Esophagus (tissue), 2 donors: ENCODE results near the gene SH3BP5L. TPM values are rescaled to one million over a fixed set of nuclear protein-coding genes. Genes with fewer than 3 reads are reported as not detected.
"Not testable (repeated sequence)": the region's sequence is repeated elsewhere in the genome, so short reads cannot be mapped to it uniquely, and the experiment has no call there.

ENCODE experiments used
- H3K27ac ChIP-seq, 2 donors: one replicate each; pipeline ENCODE4 v1.5.1; 2013; ENCODE audit warnings: low read depth in 2 of 2, mild to moderate bottlenecking in 2 of 2, inconsistent platforms in 1 of 2, low read length in 1 of 2, moderate library complexity in 1 of 2
- H3K27me3 ChIP-seq, 2 donors: one replicate each; pipeline ENCODE4 v1.6.1; 2013; ENCODE audit warnings: low read length in 2 of 2, control low read depth in 1 of 2, mild to moderate bottlenecking in 1 of 2; ENCODE audit not compliant: insufficient read depth in 2 of 2, control insufficient read depth in 1 of 2
- H3K36me3 ChIP-seq, 2 donors: one replicate each; pipeline ENCODE4 v1.6.1; 2013; ENCODE audit warnings: low read length in 1 of 2; ENCODE audit not compliant: control insufficient read depth in 2 of 2, insufficient read depth in 2 of 2
- H3K4me1 ChIP-seq, 2 donors: one replicate each; pipeline ENCODE4 v1.6.1; 2013; ENCODE audit warnings: low read length in 1 of 2; ENCODE audit not compliant: control insufficient read depth in 2 of 2, insufficient read depth in 2 of 2
- H3K4me3 ChIP-seq, 2 donors: one replicate each; pipeline ENCODE4 v1.5.1; 2013; ENCODE audit warnings: low read length in 2 of 2, mild to moderate bottlenecking in 2 of 2, low read depth in 1 of 2, moderate library complexity in 1 of 2
- H3K9me3 ChIP-seq, 2 donors: one replicate each; pipeline ENCODE4 v1.6.1; 2013; ENCODE audit warnings: mild to moderate bottlenecking in 2 of 2, low read depth in 1 of 2, low read length in 1 of 2, moderate library complexity in 1 of 2; ENCODE audit not compliant: control insufficient read depth in 2 of 2, insufficient read depth in 1 of 2
- WGBS, 2 donors: extraction: QIAGEN DNeasy Blood & Tissue Kit; methylation state at CpG; one replicate each; pipeline ENCODE4 v1.1.7; 2013; 5-methylcytosine and 5-hydroxymethylcytosine counted together
- polyA plus RNA-seq, 2 donors: library from polyadenylated mRNA; stranded (reverse); fragments of 200-250 nt; gene quantifications; one replicate each; pipeline ENCODE4 v1.2.3, GENCODE V29; 2013
- donor health status: healthy with polysubstance abuse.
- donor health status: Bipolar disorder and iron deficiency.

SH3BP5L gene
- polyA plus RNA-seq, 2 donors: 18.2 to 34.3 TPM

- H3K9me3 ChIP-seq: no peaks in the 10 kb centered on the region
- H3K4me3 ChIP-seq: no peak overlapping the region
- H3K4me1 ChIP-seq: peaks cover under 1 to 9% of the 10 kb centered on the region in 2 donors
- H3K27me3 ChIP-seq: no peaks in the 10 kb centered on the region
- peaks cover 0 to 1% of the 10 kb centered on the region in 2 donors for H3K36me3 ChIP-seq
- 90 to 94% methylated on average over 1 of the region's 1 CpG for WGBS, 2 donors
- H3K27ac ChIP-seq: no peak overlapping the region
These were observed 19.8 kb downstream of the SH3BP5L start for GRCh38 chr1:248805876-248806275.

GRCh38 chr1:248804771-248805681 is 20.7 kb downstream of the SH3BP5L start:
- Histone ChIP-seq H3K36me3 (no peaks in the 10 kb centered on the region), H3K27ac (no peak overlapping the region), H3K27me3 (no peaks in the 10 kb centered on the region), H3K4me1 (peaks cover 0 to under 1% of the 10 kb centered on the region in 2 donors), H3K4me3 (no peak overlapping the region), H3K9me3 (no peaks in the 10 kb centered on the region)
- WGBS, 2 donors: 54 to 71% methylated on average over 10 of the region's 10 CpGs

GRCh38 chr1:248803501-248803900 is 22.2 kb downstream of the SH3BP5L start:
- H3K4me1 ChIP-seq, H3K27ac ChIP-seq, H3K36me3 ChIP-seq, H3K9me3 ChIP-seq, H3K4me3 ChIP-seq, H3K27me3 ChIP-seq: not testable (repeated sequence)
- WGBS, 2 donors: 88 to 89% methylated on average over 15 of the region's 15 CpGs

GRCh38 chr1:248802454-248802853 is 23.3 kb downstream of the SH3BP5L start:
- WGBS, 2 donors: 83 to 88% methylated on average over 6 of the region's 6 CpGs
- no peak overlapping the region for H3K4me3 ChIP-seq
- no peaks in the 10 kb centered on the region for H3K27me3 ChIP-seq
- H3K4me1 ChIP-seq: no peaks in the 10 kb centered on the region
- no peaks in the 10 kb centered on the region for H3K9me3 ChIP-seq
- H3K36me3 ChIP-seq: no peaks in the 10 kb centered on the region
- no peak overlapping the region for H3K27ac ChIP-seq

- no peaks in the 10 kb centered on the region for H3K4me1 ChIP-seq
- H3K36me3 ChIP-seq: no peaks in the 10 kb centered on the region
- no peaks in the 10 kb centered on the region for H3K9me3 ChIP-seq
- H3K27ac ChIP-seq: no peak overlapping the region
- H3K27me3 ChIP-seq: no peaks in the 10 kb centered on the region
- WGBS, 2 donors: 60 to 76% methylated on average over 3 of the region's 3 CpGs
- no peak overlapping the region for H3K4me3 ChIP-seq
These were observed 25.3 kb downstream of the SH3BP5L start for GRCh38 chr1:248800459-248800858.

- no peaks in the 10 kb centered on the region for H3K9me3 ChIP-seq
- H3K27me3 ChIP-seq: no peaks in the 10 kb centered on the region
- H3K4me1 ChIP-seq: no peaks in the 10 kb centered on the region
- WGBS, 2 donors: 79 to 83% methylated on average over 3 of the region's 3 CpGs
- H3K36me3 ChIP-seq: no peaks in the 10 kb centered on the region
- no peak overlapping the region for H3K4me3 ChIP-seq
- no peak overlapping the region for H3K27ac ChIP-seq
These were observed 26.9 kb downstream of the SH3BP5L start for GRCh38 chr1:248798791-248799190.

GRCh38 chr1:248794663-248795062 is 31.1 kb downstream of the SH3BP5L start:
- not testable (repeated sequence) for H3K27ac ChIP-seq, H3K27me3 ChIP-seq, H3K4me1 ChIP-seq, H3K36me3 ChIP-seq, H3K4me3 ChIP-seq, H3K9me3 ChIP-seq
- 86 to 91% methylated on average over 5 of the region's 5 CpGs for WGBS, 2 donors

GRCh38 chr1:248793592-248793991 is 32.1 kb downstream of the SH3BP5L start:
- Histone ChIP-seq H3K27me3 (no peaks in the 10 kb centered on the region), H3K4me1 (no peaks in the 10 kb centered on the region), H3K9me3 (peaks cover 0 to 3% of the 10 kb centered on the region in 2 donors), H3K36me3 (no peaks in the 10 kb centered on the region), H3K27ac (no peak overlapping the region), H3K4me3 (no peak overlapping the region)

GRCh38 chr1:248792342-248792741 is 33.4 kb downstream of the SH3BP5L start:
- 78 to 82% methylated on average over 5 of the region's 5 CpGs for WGBS, 2 donors
- no peaks in the 10 kb centered on the region for H3K4me1 ChIP-seq
- H3K9me3 ChIP-seq: peaks cover 0 to 3% of the 10 kb centered on the region in 2 donors

GRCh38 chr1:248791010-248791409 is 34.7 kb downstream of the SH3BP5L start:
- no peaks in the 10 kb centered on the region for H3K36me3 ChIP-seq

More at GRCh38 chr1:248792342-248792741, 33.4 kb downstream of the SH3BP5L start:
- H3K27ac ChIP-seq: no peak overlapping the region
- H3K36me3 ChIP-seq: no peaks in the 10 kb centered on the region
- H3K27me3 ChIP-seq: no peaks in the 10 kb centered on the region
- H3K4me3 ChIP-seq: no peak overlapping the region

More at GRCh38 chr1:248791010-248791409, 34.7 kb downstream of the SH3BP5L start:
- Histone ChIP-seq H3K4me1 (no peaks in the 10 kb centered on the region), H3K4me3 (no peak overlapping the region), H3K9me3 (peaks cover 0 to 3% of the 10 kb centered on the region in 2 donors), H3K27ac (no peak overlapping the region), H3K27me3 (no peaks in the 10 kb centered on the region)
- 69 to 81% methylated on average over 4 of the region's 4 CpGs for WGBS, 2 donors
